ENCODE results near the gene NAP1L1. TPM values are rescaled to one million over a fixed set of nuclear protein-coding genes. Genes with fewer than 3 reads are reported as not detected.
"Not testable (repeated sequence)": the region's sequence is repeated elsewhere in the genome, so short reads cannot be mapped to it uniquely, and the experiment has no call there.

Gene NAP1L1
- total and polyA plus RNA-seq, 5 experiments from 2014 or later = 199 to 820 (median 224) TPM

DNA sequence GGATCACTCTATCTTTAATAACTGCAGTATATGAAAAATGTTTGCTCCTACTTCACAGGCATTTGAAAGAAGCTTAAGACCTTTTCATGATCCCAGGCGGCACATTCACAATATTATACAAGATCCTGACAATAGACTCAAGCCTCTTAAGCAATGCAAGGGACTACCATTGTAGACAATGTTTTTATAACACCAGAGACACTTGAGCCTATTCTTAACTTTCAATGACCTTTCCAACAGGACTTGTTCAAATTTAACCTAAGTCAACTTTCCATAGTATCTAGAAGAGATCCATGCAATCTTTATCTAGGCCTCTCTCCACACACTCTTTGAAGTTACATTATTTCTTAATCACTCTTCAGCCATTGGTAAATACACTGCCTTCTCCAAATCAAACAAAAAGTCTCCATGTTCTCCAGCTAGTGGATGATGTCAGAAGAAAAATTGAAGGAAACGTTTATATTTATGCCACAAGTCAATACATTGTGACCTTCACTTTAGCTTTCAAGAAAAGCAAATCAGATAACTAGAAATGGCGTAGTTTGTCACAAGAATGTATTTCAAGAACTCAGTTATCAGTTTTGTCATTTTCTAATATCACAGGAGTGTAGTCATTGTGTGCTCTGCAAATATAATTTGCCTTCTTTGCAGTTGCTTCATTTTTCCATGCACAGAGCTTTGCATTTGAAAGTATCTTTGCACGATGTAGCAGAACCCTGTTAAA lies 94.1 kb downstream of the NAP1L1 start:
- POLR2A ChIA-PET = no interaction called here
- DNase-seq = no peak

DNA sequence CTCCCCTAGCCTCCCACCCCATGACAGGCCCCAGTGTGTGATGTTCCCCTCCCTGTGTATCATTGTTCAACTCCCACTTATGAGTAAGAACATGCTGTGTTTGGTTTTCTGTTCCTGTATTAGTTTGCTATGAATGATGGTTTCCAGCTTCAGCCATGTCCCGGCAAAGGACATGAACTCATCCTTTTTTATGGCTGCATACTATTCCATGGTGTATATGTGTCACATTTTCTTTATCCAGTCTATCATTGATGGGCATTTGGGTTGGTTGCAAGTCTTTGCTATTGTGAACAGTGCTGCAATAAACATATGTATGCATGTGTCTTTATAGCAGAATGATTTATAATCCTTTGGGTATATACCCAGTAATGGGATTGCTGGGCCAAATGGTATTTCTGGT lies 96.8 kb downstream of the NAP1L1 start:
- H3K27ac Mint-ChIP-seq, DNase-seq, POLR2A ChIA-PET, H3K27me3 Mint-ChIP-seq, ATAC-seq, H3K36me3 Mint-ChIP-seq, H3K4me3 Mint-ChIP-seq: not testable (repeated sequence)
- H3K4me1 Mint-ChIP-seq = peaks cover 2 to 16% (median 5%) of the 10 kb centered on the region in 4 donors
- H3K9me3 Mint-ChIP-seq = peaks cover 0 to 12% (median 2%) of the 10 kb centered on the region in 9 donors

More for the DNA sequence above, 94.1 kb downstream of the NAP1L1 start:
- H3K4me1 Mint-ChIP-seq = peaks cover 0 to 4% (median 0%) of the 10 kb centered on the region in 4 donors
- no peak overlapping the region for H3K27ac Mint-ChIP-seq
- H3K36me3 Mint-ChIP-seq = peaks cover 0 to 7% (median 2%) of the 10 kb centered on the region in 3 donors
- no peak overlapping the region for H3K4me3 Mint-ChIP-seq
- peaks cover 0 to 12% (median 2%) of the 10 kb centered on the region in 9 donors for H3K9me3 Mint-ChIP-seq
- ATAC-seq = no peak
- peaks cover 0 to 10% (median 1%) of the 10 kb centered on the region in 5 donors for H3K27me3 Mint-ChIP-seq

Other genes starting within 250 kb of the NAP1L1 start
- 1 to 10 TPM; 1.1 to 1.2 TPM for gene PHLDA1, start 52.9 kb downstream of the NAP1L1 start, total RNA-seq
- under 1 TPM; 0.04 to 0.13 (median 0.12) TPM for gene PHLDA1, start 52.9 kb downstream of the NAP1L1 start, polyA plus RNA-seq